Measurements from ENCODE around the gene YWHAQ. TPM values are rescaled to one million over a fixed set of nuclear protein-coding genes. Genes with fewer than 3 reads are reported as not detected.
"Not testable (repeated sequence)": the region's sequence is repeated elsewhere in the genome, so short reads cannot be mapped to it uniquely, and the experiment has no call there.

The YWHAQ gene
- total and polyA plus RNA-seq, 4 donors: 232 to 799 (median 587) TPM

- H3K4me3 ChIP-seq (ENCODE audit: low read depth, low read length); H3K27me3 ChIP-seq (ENCODE audit: control insufficient read depth, insufficient read depth, low read length); H3K36me3 ChIP-seq (ENCODE audit: control insufficient read depth, insufficient read depth, low read length); DNase-seq (ENCODE audit: low read depth in 4 of 6, low spot score in 6 of 6); H3K9me3 ChIP-seq (ENCODE audit: control insufficient read depth, insufficient read depth, low read length); H3K4me1 ChIP-seq (ENCODE audit: control insufficient read depth, insufficient read depth, low read length); H3K27ac ChIP-seq (ENCODE audit: low read depth, low read length): not testable (repeated sequence)
- WGBS (ENCODE audit: insufficient coverage): 63% methylated on average over 1 of the region's 6 CpGs
Measured at GRCh38 chr2:9621655-9622054, 9.1 kb downstream of the YWHAQ start.

GRCh38 chr2:9618410-9618809, 12.4 kb downstream of the YWHAQ start:
- Histone ChIP-seq H3K27me3 (ENCODE audit: control insufficient read depth, insufficient read depth, low read length) (no peaks in the 10 kb centered on the region), H3K36me3 (ENCODE audit: control insufficient read depth, insufficient read depth, low read length) (peaks cover 2% of the 10 kb centered on the region), H3K4me3 (ENCODE audit: low read depth, low read length) (no peak overlapping the region), H3K4me1 (ENCODE audit: control insufficient read depth, insufficient read depth, low read length) (peaks cover 3% of the 10 kb centered on the region), H3K9me3 (ENCODE audit: control insufficient read depth, insufficient read depth, low read length) (no peaks in the 10 kb centered on the region), H3K27ac (ENCODE audit: low read depth, low read length) (no peak overlapping the region)
- WGBS (ENCODE audit: insufficient coverage): no CpG with 5 or more reads among the region's 4 CpGs
- DNase-seq (ENCODE audit: low read depth in 4 of 6, low spot score in 6 of 6): no peak

DNA sequence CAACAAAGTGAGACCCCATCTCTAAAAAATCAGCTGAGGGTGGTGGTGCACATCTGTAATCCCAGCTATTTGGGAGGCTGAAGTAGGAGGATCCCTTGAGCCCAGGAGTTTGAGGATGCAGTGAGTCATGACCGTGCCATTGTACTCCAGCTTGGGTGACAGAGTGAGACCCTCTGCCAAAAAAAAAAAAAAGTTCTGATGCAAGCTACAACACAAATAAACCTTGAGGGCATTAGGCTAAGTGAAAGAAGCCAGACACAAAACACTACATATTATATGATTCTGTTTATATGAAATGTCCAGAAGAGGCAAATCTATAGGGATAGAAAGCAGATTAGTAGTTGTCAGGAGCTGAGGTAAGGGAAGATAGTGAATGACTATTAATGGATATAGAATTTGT, 13.0 kb downstream of the YWHAQ start:
- no peak overlapping the region for H3K27ac ChIP-seq (ENCODE audit: low read depth, low read length)
- DNase-seq (ENCODE audit: low read depth in 4 of 6, low spot score in 6 of 6): no peak
- no peaks in the 10 kb centered on the region for H3K9me3 ChIP-seq (ENCODE audit: control insufficient read depth, insufficient read depth, low read length)
- no peak overlapping the region for H3K4me3 ChIP-seq (ENCODE audit: low read depth, low read length)
- peaks cover 3% of the 10 kb centered on the region for H3K4me1 ChIP-seq (ENCODE audit: control insufficient read depth, insufficient read depth, low read length)
- whole genome bisulfite sequencing (ENCODE audit: insufficient coverage): no CpG with 5 or more reads among the region's 1 CpG
- no peaks in the 10 kb centered on the region for H3K27me3 ChIP-seq (ENCODE audit: control insufficient read depth, insufficient read depth, low read length)
- H3K36me3 ChIP-seq (ENCODE audit: control insufficient read depth, insufficient read depth, low read length): peaks cover 2% of the 10 kb centered on the region

- H3K9me3 ChIP-seq (ENCODE audit: control insufficient read depth, insufficient read depth, low read length): no peaks in the 10 kb centered on the region
- H3K4me3 ChIP-seq (ENCODE audit: low read depth, low read length): no peak overlapping the region
- no peak overlapping the region for H3K27ac ChIP-seq (ENCODE audit: low read depth, low read length)
- H3K36me3 ChIP-seq (ENCODE audit: control insufficient read depth, insufficient read depth, low read length): peaks cover 2% of the 10 kb centered on the region
- no peak for DNase-seq (ENCODE audit: low read depth in 4 of 6, low spot score in 6 of 6)
- H3K27me3 ChIP-seq (ENCODE audit: control insufficient read depth, insufficient read depth, low read length): no peaks in the 10 kb centered on the region
- H3K4me1 ChIP-seq (ENCODE audit: control insufficient read depth, insufficient read depth, low read length): peaks cover 3% of the 10 kb centered on the region
- WGBS (ENCODE audit: insufficient coverage): 100% methylated on average over 1 of the region's 5 CpGs
Measured at GRCh38 chr2:9617296-9617695, 13.5 kb downstream of the YWHAQ start.

DNA sequence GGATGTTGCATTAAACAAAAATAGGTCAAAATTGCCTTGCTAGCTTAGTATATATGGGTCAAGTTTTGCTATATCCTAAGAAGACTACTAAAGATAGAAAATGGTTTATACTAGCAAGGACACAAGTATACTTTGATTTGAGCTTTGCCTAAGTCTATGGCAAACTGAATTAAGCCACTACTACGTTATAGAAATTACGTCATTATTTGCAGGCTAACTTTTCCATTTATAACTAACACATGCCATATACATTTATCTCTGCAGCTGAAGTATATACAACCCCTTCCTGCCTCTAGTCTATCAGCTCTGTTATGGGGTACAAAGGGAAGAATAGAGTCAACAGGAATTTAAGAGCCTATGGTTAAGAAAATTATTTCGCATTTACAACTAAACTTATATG, 16.2 kb downstream of the YWHAQ start:
- Histone ChIP-seq H3K4me3 (ENCODE audit: low read depth, low read length) (no peak overlapping the region), H3K36me3 (ENCODE audit: control insufficient read depth, insufficient read depth, low read length) (peaks cover 2% of the 10 kb centered on the region), H3K4me1 (ENCODE audit: control insufficient read depth, insufficient read depth, low read length) (peaks cover 3% of the 10 kb centered on the region), H3K27ac (ENCODE audit: low read depth, low read length) (no peak overlapping the region), H3K27me3 (ENCODE audit: control insufficient read depth, insufficient read depth, low read length) (no peaks in the 10 kb centered on the region), H3K9me3 (ENCODE audit: control insufficient read depth, insufficient read depth, low read length) (no peaks in the 10 kb centered on the region)
- DNase-seq (ENCODE audit: low read depth in 4 of 6, low spot score in 6 of 6): no peak
- no CpG with 5 or more reads among the region's 3 CpGs for WGBS (ENCODE audit: insufficient coverage)

DNA sequence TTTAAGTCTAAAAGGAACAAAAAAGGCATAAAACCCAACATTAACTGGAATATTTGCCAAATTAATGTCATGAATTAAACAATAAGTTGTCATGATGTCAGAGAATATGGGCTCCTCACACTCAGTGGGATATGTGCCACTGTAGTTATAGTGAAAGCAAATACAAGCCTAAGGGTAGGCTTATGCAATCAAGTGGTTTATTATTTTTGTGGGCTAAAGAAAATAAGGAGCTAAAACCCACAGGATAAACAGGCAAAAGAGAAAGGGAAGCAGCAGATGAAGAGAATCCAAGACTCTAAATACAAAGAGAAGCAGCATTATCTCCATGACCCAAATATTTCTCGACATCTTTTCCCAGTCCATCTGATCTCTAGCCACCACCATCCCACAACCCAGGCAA, 17.5 kb downstream of the YWHAQ start:
- Histone ChIP-seq H3K27me3 (ENCODE audit: control insufficient read depth, insufficient read depth, low read length) (no peaks in the 10 kb centered on the region), H3K9me3 (ENCODE audit: control insufficient read depth, insufficient read depth, low read length) (no peaks in the 10 kb centered on the region), H3K27ac (ENCODE audit: low read depth, low read length) (no peak overlapping the region), H3K4me3 (ENCODE audit: low read depth, low read length) (no peak overlapping the region), H3K36me3 (ENCODE audit: control insufficient read depth, insufficient read depth, low read length) (peaks cover 2% of the 10 kb centered on the region), H3K4me1 (ENCODE audit: control insufficient read depth, insufficient read depth, low read length) (peaks cover under 1% of the 10 kb centered on the region)
- DNase-seq (ENCODE audit: low read depth in 4 of 6, low spot score in 6 of 6): no peak
- WGBS (ENCODE audit: insufficient coverage): 86% methylated on average over 1 of the region's 1 CpG

GRCh38 chr2:9611549-9611912, 19.3 kb downstream of the YWHAQ start:
- not testable (repeated sequence) for H3K36me3 ChIP-seq (ENCODE audit: control insufficient read depth, insufficient read depth, low read length); H3K9me3 ChIP-seq (ENCODE audit: control insufficient read depth, insufficient read depth, low read length); H3K4me3 ChIP-seq (ENCODE audit: low read depth, low read length); H3K4me1 ChIP-seq (ENCODE audit: control insufficient read depth, insufficient read depth, low read length); H3K27ac ChIP-seq (ENCODE audit: low read depth, low read length); DNase-seq (ENCODE audit: low read depth in 4 of 6, low spot score in 6 of 6); H3K27me3 ChIP-seq (ENCODE audit: control insufficient read depth, insufficient read depth, low read length)
- 95% methylated on average over 7 of the region's 8 CpGs for WGBS (ENCODE audit: insufficient coverage)

GRCh38 chr2:9610781-9611548, 19.8 kb downstream of the YWHAQ start:
- no peak overlapping the region for H3K27ac ChIP-seq (ENCODE audit: low read depth, low read length)
- H3K4me3 ChIP-seq (ENCODE audit: low read depth, low read length): no peak overlapping the region
- H3K4me1 ChIP-seq (ENCODE audit: control insufficient read depth, insufficient read depth, low read length): no peaks in the 10 kb centered on the region
- DNase-seq (ENCODE audit: low read depth in 4 of 6, low spot score in 6 of 6): no peak
- no peaks in the 10 kb centered on the region for H3K36me3 ChIP-seq (ENCODE audit: control insufficient read depth, insufficient read depth, low read length)
- no peaks in the 10 kb centered on the region for H3K9me3 ChIP-seq (ENCODE audit: control insufficient read depth, insufficient read depth, low read length)
- H3K27me3 ChIP-seq (ENCODE audit: control insufficient read depth, insufficient read depth, low read length): no peaks in the 10 kb centered on the region
- 98% methylated on average over 4 of the region's 7 CpGs for WGBS (ENCODE audit: insufficient coverage)

- H3K27ac ChIP-seq (ENCODE audit: low read depth, low read length); H3K4me1 ChIP-seq (ENCODE audit: control insufficient read depth, insufficient read depth, low read length): not testable (repeated sequence)
- WGBS (ENCODE audit: insufficient coverage): 96% methylated on average over 8 of the region's 10 CpGs
Measured at GRCh38 chr2:9608491-9608890, 22.3 kb downstream of the YWHAQ start.

DNA sequence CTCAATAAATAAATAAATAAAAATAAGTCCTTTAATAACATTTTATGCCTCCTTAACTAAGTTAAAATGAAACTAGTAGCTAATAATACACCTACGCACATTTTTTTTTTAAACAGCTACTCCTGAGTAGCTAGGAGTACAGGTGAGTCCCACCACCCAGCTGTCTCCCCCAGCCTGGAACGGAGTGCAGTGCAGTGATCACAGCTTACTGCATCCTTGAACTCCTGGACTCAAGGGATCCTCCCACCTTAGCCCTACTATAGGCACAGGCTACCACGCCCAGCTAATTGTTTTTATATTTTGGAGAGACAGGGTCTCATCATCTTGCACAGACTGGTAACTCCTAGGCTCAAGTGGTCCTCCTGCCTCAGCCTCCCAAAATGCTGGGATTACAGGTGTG, 28.4 kb downstream of the YWHAQ start:
- Histone ChIP-seq H3K4me3 (ENCODE audit: low read depth, low read length) (no peak overlapping the region), H3K36me3 (ENCODE audit: control insufficient read depth, insufficient read depth, low read length) (peaks cover 10% of the 10 kb centered on the region), H3K4me1 (ENCODE audit: control insufficient read depth, insufficient read depth, low read length) (no peaks in the 10 kb centered on the region), H3K27me3 (ENCODE audit: control insufficient read depth, insufficient read depth, low read length) (no peaks in the 10 kb centered on the region), H3K9me3 (ENCODE audit: control insufficient read depth, insufficient read depth, low read length) (peaks cover 16% of the 10 kb centered on the region), H3K27ac (ENCODE audit: low read depth, low read length) (no peak overlapping the region)
- WGBS (ENCODE audit: insufficient coverage): 100% methylated on average over 1 of the region's 3 CpGs
- no peak for DNase-seq (ENCODE audit: low read depth in 4 of 6, low spot score in 6 of 6)

More at GRCh38 chr2:9608491-9608890, 22.3 kb downstream of the YWHAQ start:
- not testable (repeated sequence) for DNase-seq (ENCODE audit: low read depth in 4 of 6, low spot score in 6 of 6); H3K4me3 ChIP-seq (ENCODE audit: low read depth, low read length); H3K9me3 ChIP-seq (ENCODE audit: control insufficient read depth, insufficient read depth, low read length); H3K27me3 ChIP-seq (ENCODE audit: control insufficient read depth, insufficient read depth, low read length); H3K36me3 ChIP-seq (ENCODE audit: control insufficient read depth, insufficient read depth, low read length)

Data from spinal cord (tissue), 10 donors.